ENCODE measurements around the gene CCDC117.

- TF ChIP-seq CTCF (IDR thresholded peaks at IDR 0.05; ENCODE audit: insufficient read depth, low read length, poor library complexity, severe bottlenecking): no peak
- TF ChIP-seq EZH2phosphoT487 (conservative IDR thresholded peaks at IDR 0.05; ENCODE audit: low read length): no peak
Observed at GRCh38 chr22:28820885-28821284, 48.4 kb downstream of the CCDC117 start.
